ENCODE measurements around the gene POLQ.

Gene POLQ

DNA sequence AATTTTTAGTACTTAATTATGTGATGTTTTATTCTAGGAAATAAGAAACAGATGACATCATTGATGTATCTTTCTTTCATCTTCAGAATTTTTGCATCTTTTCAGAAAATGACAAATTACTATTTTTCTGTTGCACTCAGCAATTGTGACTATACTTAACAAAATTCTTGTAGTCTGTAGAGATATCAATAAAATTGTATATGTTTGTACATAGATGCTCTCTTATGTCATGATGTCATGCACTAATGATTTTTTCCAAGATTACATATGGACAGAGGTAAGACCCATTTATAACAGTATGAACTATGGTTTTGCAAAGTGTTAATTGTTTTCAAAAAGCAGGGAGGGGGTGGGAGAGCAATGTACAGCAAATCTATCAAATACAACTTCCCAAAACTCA is 121.2 kb downstream of the POLQ start:
- H3K4ac ChIP-seq (ENCODE audit: low read depth in 1 of 2, low read length in 2 of 2) = no peak overlapping the region
- no peak overlapping the region for H3K23ac ChIP-seq (ENCODE audit: low read length in 2 of 2)
- H3K9me3 ChIP-seq (ENCODE audit: control insufficient read depth, low read length) = no peaks in the 10 kb centered on the region
- H3K27ac ChIP-seq (ENCODE audit: low read length, poor library complexity, severe bottlenecking) = no peak overlapping the region
- H2BK120ac ChIP-seq (ENCODE audit: low read depth, low read length) = no peak overlapping the region
- no peak overlapping the region for H4K8ac ChIP-seq (ENCODE audit: low read length)
- H3K27me3 ChIP-seq (ENCODE audit: control insufficient read depth in 1 of 2, insufficient read depth in 1 of 2, low read length in 2 of 2) = no peaks in the 10 kb centered on the region
- H3K4me2 ChIP-seq (ENCODE audit: low read length, poor library complexity, severe bottlenecking) = no peak overlapping the region
- H2AK5ac ChIP-seq (ENCODE audit: low read length, severe bottlenecking) = no peak overlapping the region
- no peak overlapping the region for H3K4me3 ChIP-seq (ENCODE audit: insufficient read depth in 1 of 2, low read depth in 1 of 2, low read length in 2 of 2)
- no peak overlapping the region for H2BK12ac ChIP-seq (ENCODE audit: low read length in 2 of 2)
- H3K9ac ChIP-seq (ENCODE audit: low read length) = no peak overlapping the region
- H3K4me1 ChIP-seq (ENCODE audit: control insufficient read depth, insufficient read depth, low read depth, low read length) = no peaks in the 10 kb centered on the region
- H2BK5ac ChIP-seq (ENCODE audit: low read depth, low read length, poor library complexity, severe bottlenecking) = no peak overlapping the region
- no peak overlapping the region for H2AFZ ChIP-seq (ENCODE audit: low read depth, low read length)
- no peak overlapping the region for H3K14ac ChIP-seq (ENCODE audit: low read length in 2 of 2)
- no peak overlapping the region for H2BK15ac ChIP-seq (ENCODE audit: low read depth, poor library complexity, severe bottlenecking)
- no peak overlapping the region for H4K91ac ChIP-seq (ENCODE audit: low read length)
- no peak for DNase-seq
- H3K18ac ChIP-seq (ENCODE audit: low read depth in 1 of 2, low read length in 2 of 2) = no peak overlapping the region
- no peaks in the 10 kb centered on the region for H3K79me1 ChIP-seq (replicated peaks; ENCODE audit: low read length, poor library complexity, severe bottlenecking)
- no peaks in the 10 kb centered on the region for H3K36me3 ChIP-seq (ENCODE audit: control insufficient read depth in 1 of 2, insufficient read depth in 2 of 2, low read depth in 1 of 2, low read length in 2 of 2)

DNA sequence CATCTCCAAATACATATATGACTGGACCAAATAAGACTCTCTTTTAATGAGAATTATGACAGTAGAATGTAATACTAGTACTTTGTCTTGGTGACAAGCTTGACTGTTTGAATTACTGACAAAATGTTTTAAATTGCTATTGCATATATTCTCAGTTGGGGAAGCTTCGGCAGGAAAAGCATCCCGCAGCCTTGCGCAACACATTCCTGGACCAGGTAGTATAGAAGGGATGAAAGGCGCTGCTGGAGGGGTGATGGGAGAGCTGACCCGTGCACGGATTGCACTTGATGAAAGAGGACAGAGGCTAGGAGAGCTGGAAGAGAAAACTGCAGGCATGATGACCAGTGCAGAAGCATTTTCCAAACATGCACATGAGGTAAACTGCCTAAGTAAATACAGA is 127.6 kb downstream of the POLQ start:
- Histone ChIP-seq H3K4me3 (ENCODE audit: insufficient read depth in 1 of 2, low read depth in 1 of 2, low read length in 2 of 2) (no peak overlapping the region), H3K36me3 (ENCODE audit: control insufficient read depth in 1 of 2, insufficient read depth in 2 of 2, low read depth in 1 of 2, low read length in 2 of 2) (no peaks in the 10 kb centered on the region), H3K14ac (ENCODE audit: low read length in 2 of 2) (no peak overlapping the region), H4K8ac (ENCODE audit: low read length) (no peak overlapping the region), H2AFZ (ENCODE audit: low read depth, low read length) (no peak overlapping the region), H2AK5ac (ENCODE audit: low read length, severe bottlenecking) (no peak overlapping the region), H2BK12ac (ENCODE audit: low read length in 2 of 2) (no peak overlapping the region), H3K9me3 (ENCODE audit: control insufficient read depth, low read length) (no peaks in the 10 kb centered on the region), H3K79me1 (replicated peaks; ENCODE audit: low read length, poor library complexity, severe bottlenecking) (no peaks in the 10 kb centered on the region), H3K9ac (ENCODE audit: low read length) (no peak overlapping the region), H3K4ac (ENCODE audit: low read depth in 1 of 2, low read length in 2 of 2) (no peak overlapping the region), H3K4me2 (ENCODE audit: low read length, poor library complexity, severe bottlenecking) (no peak overlapping the region), H3K27me3 (ENCODE audit: control insufficient read depth in 1 of 2, insufficient read depth in 1 of 2, low read length in 2 of 2) (no peaks in the 10 kb centered on the region), H2BK120ac (ENCODE audit: low read depth, low read length) (no peak overlapping the region), H3K23ac (ENCODE audit: low read length in 2 of 2) (no peak overlapping the region), H2BK5ac (ENCODE audit: low read depth, low read length, poor library complexity, severe bottlenecking) (no peak overlapping the region), H3K18ac (ENCODE audit: low read depth in 1 of 2, low read length in 2 of 2) (no peak overlapping the region), H3K4me1 (ENCODE audit: control insufficient read depth, insufficient read depth, low read depth, low read length) (no peaks in the 10 kb centered on the region), H3K27ac (ENCODE audit: low read length, poor library complexity, severe bottlenecking) (no peak overlapping the region), H4K91ac (ENCODE audit: low read length) (no peak overlapping the region), H2BK15ac (ENCODE audit: low read depth, poor library complexity, severe bottlenecking) (no peak overlapping the region)
- no peak for DNase-seq
- WGBS = 79% methylated on average over 6 of the region's 6 CpGs

DNA sequence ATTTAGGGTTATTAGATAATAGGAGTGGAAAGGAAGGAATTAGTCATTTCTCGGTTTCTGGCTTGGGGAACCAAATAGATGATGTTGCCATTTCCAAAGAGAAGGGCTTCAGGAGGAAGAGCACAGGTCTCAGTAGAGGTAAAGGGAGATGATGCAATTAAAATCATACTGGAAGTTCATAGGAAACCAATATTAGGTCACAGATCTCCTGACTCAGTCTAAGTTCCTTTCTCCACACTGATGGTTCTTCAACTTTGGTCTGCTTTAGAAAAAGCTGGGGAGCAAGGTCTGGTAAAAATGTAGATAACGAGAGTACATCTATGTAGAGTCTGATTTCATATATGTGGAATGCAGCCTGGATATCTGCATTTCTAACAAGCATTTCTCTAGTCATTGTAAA is 130.9 kb downstream of the POLQ start:
- Histone ChIP-seq H3K36me3 (ENCODE audit: control insufficient read depth in 1 of 2, insufficient read depth in 2 of 2, low read depth in 1 of 2, low read length in 2 of 2) (no peaks in the 10 kb centered on the region), H3K4ac (ENCODE audit: low read depth in 1 of 2, low read length in 2 of 2) (no peak overlapping the region), H3K9ac (ENCODE audit: low read length) (no peak overlapping the region), H3K27me3 (ENCODE audit: control insufficient read depth in 1 of 2, insufficient read depth in 1 of 2, low read length in 2 of 2) (no peaks in the 10 kb centered on the region), H2AK5ac (ENCODE audit: low read length, severe bottlenecking) (no peak overlapping the region), H3K4me3 (ENCODE audit: insufficient read depth in 1 of 2, low read depth in 1 of 2, low read length in 2 of 2) (no peak overlapping the region), H3K4me1 (ENCODE audit: control insufficient read depth, insufficient read depth, low read depth, low read length) (no peaks in the 10 kb centered on the region), H3K4me2 (ENCODE audit: low read length, poor library complexity, severe bottlenecking) (no peak overlapping the region), H3K79me1 (replicated peaks; ENCODE audit: low read length, poor library complexity, severe bottlenecking) (no peaks in the 10 kb centered on the region), H2BK12ac (ENCODE audit: low read length in 2 of 2) (no peak overlapping the region), H3K23ac (ENCODE audit: low read length in 2 of 2) (no peak overlapping the region), H4K8ac (ENCODE audit: low read length) (no peak overlapping the region), H3K18ac (ENCODE audit: low read depth in 1 of 2, low read length in 2 of 2) (no peak overlapping the region), H2BK120ac (ENCODE audit: low read depth, low read length) (no peak overlapping the region), H2BK5ac (ENCODE audit: low read depth, low read length, poor library complexity, severe bottlenecking) (no peak overlapping the region), H4K91ac (ENCODE audit: low read length) (no peak overlapping the region), H3K9me3 (ENCODE audit: control insufficient read depth, low read length) (no peaks in the 10 kb centered on the region), H3K14ac (ENCODE audit: low read length in 2 of 2) (no peak overlapping the region), H3K27ac (ENCODE audit: low read length, poor library complexity, severe bottlenecking) (no peak overlapping the region), H2AFZ (ENCODE audit: low read depth, low read length) (no peak overlapping the region), H2BK15ac (ENCODE audit: low read depth, poor library complexity, severe bottlenecking) (no peak overlapping the region)
- DNase-seq = no peak
- 100% methylated on average over 1 of the region's 2 CpGs for WGBS

DNA sequence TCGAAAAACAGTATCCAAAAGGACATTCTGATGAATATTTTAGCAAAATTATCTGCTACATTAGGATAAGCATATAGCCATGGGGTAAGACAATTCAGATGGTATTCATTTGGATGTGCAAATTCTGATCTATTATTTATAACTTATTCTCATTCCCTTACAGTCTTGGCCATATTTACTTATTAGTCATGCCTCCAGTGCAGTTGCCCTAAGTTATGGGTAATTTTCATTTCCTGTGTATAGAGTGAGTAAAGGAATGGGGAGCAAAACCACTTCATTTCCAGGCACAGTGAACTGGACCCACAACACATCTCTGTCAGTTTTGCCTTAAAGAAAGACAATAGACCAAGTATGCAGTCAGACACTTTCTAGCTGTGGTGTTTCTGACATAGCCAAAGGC is 134.3 kb downstream of the POLQ start:
- no CpG with 5 or more reads among the region's 1 CpG for WGBS

More for the DNA sequence above, 134.3 kb downstream of the POLQ start:
- Histone ChIP-seq H3K14ac (ENCODE audit: low read length in 2 of 2) (no peak overlapping the region), H2BK15ac (ENCODE audit: low read depth, poor library complexity, severe bottlenecking) (no peak overlapping the region), H2BK5ac (ENCODE audit: low read depth, low read length, poor library complexity, severe bottlenecking) (no peak overlapping the region), H3K27ac (ENCODE audit: low read length, poor library complexity, severe bottlenecking) (no peak overlapping the region), H2BK120ac (ENCODE audit: low read depth, low read length) (no peak overlapping the region), H3K79me1 (replicated peaks; ENCODE audit: low read length, poor library complexity, severe bottlenecking) (no peaks in the 10 kb centered on the region), H2AFZ (ENCODE audit: low read depth, low read length) (no peak overlapping the region), H3K4me1 (ENCODE audit: control insufficient read depth, insufficient read depth, low read depth, low read length) (no peaks in the 10 kb centered on the region), H2BK12ac (ENCODE audit: low read length in 2 of 2) (no peak overlapping the region), H3K18ac (ENCODE audit: low read depth in 1 of 2, low read length in 2 of 2) (no peak overlapping the region), H3K27me3 (ENCODE audit: control insufficient read depth in 1 of 2, insufficient read depth in 1 of 2, low read length in 2 of 2) (no peaks in the 10 kb centered on the region), H3K4me2 (ENCODE audit: low read length, poor library complexity, severe bottlenecking) (no peak overlapping the region), H3K23ac (ENCODE audit: low read length in 2 of 2) (no peak overlapping the region), H3K9me3 (ENCODE audit: control insufficient read depth, low read length) (no peaks in the 10 kb centered on the region), H3K9ac (ENCODE audit: low read length) (no peak overlapping the region), H4K8ac (ENCODE audit: low read length) (no peak overlapping the region), H3K36me3 (ENCODE audit: control insufficient read depth in 1 of 2, insufficient read depth in 2 of 2, low read depth in 1 of 2, low read length in 2 of 2) (no peaks in the 10 kb centered on the region), H4K91ac (ENCODE audit: low read length) (no peak overlapping the region), H2AK5ac (ENCODE audit: low read length, severe bottlenecking) (no peak overlapping the region), H3K4me3 (ENCODE audit: insufficient read depth in 1 of 2, low read depth in 1 of 2, low read length in 2 of 2) (no peak overlapping the region), H3K4ac (ENCODE audit: low read depth in 1 of 2, low read length in 2 of 2) (no peak overlapping the region)
- DNase-seq = no peak

Data from mesenchymal stem cell (in vitro differentiated cells and primary cell).